GM19452 (cell line): ENCODE data around the gene KCNE1.
"Not testable (repeated sequence)": the region's sequence is repeated elsewhere in the genome, so short reads cannot be mapped to it uniquely, and the experiment has no call there.

ENCODE experiments used
- ATAC-seq: cut with Tn5 transposase; IDR thresholded peaks from one replicate; pipeline ENCODE4 v1.9.1; 2021; ENCODE audit not compliant: unreplicated experiment

The KCNE1 gene

DNA sequence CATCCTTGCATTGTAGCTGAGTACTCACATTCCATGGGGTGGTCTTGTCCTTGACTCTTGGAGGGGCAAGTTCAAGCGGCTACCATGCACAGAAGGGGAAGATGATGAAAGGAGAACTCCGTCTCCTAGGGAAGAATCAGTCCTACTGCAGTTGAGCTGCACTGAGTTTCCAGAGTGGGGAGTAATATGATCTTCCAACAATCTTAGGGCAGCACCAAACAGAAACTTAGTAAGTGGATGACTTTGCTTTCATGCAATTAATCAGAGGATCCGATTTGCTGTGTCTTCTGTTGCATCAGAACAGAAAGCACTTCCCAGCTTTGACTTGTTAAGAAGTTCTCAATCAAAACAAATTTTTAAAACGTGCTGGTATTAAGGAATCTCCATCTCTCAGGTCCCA is 88.2 kb downstream of the KCNE1 start, which contains the start of gene SMIM34:
Gene SMIM34 (minus strand): TSS at position 147 of the 400 bp plus-strand sequence. CDS start 112 bp downstream, at position 35.
- not testable (repeated sequence) for ATAC-seq

DNA sequence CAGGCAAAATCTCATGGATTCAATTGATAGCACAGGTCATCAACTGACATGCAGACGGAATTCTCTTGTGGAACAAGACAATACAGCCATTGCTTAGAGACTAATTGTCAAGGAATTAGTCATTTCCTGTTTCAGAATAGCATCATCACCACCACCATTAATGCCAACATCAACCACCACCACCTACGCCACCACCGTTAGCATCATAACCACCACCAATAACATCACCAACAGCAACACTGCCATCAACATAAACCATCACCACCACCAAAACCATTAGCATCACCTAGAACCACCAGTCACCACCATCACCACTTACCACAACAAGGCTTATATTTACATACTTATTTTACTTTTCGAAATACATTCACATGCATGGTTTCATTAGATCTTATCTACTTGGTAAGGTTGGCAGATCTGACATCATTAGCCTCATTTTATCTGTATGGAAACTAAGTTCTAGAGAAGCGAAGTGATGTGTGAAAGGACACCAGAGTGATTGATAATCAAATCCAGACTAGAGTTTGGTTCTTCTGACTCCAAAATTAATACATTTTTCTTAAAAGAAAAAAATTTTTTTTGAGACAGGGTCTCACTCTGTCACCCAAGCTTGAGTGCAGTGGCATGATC is 94.4 kb downstream of the KCNE1 start:
- ATAC-seq = not testable (repeated sequence)

DNA sequence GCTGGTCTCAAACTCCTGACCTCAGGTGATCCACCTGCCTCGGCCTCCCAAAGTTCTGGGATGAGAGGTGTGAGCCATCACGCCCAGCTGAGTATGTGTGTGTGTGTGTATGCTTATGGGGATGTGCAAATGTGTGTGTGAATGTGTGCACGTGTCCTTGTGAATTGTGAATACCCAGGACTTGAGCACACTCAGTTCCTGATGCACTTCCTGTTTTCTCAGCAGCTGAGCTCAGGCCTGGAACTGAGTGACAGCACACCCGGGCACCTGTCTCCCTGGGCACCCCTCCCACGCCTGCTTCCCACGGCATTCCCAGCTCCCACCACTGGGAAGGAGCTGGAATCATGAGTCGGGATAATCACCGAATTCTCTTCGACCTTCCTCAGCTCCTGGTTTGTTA is 104.7 kb downstream of the KCNE1 start:
- ATAC-seq = not testable (repeated sequence)

DNA sequence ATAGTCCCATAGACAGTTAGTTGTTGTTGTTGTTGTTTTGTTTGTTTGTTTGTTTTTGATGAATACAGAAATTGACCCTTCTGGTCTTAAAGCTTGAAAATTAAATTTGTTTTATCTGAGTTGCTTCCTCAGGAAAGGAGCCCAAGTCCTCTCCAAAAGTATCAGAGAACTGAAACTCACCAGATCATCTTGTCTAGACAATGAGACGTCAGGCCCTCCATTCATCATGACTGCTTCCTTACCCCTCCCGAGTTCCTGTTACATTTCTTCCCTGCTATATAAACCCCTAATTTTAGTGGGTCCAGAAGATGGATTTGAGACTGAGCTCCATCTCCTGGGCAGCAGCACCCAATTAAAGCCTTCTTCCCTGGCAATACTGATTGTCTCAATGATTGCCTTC is 105.3 kb downstream of the KCNE1 start:
- ATAC-seq = not testable (repeated sequence)

DNA sequence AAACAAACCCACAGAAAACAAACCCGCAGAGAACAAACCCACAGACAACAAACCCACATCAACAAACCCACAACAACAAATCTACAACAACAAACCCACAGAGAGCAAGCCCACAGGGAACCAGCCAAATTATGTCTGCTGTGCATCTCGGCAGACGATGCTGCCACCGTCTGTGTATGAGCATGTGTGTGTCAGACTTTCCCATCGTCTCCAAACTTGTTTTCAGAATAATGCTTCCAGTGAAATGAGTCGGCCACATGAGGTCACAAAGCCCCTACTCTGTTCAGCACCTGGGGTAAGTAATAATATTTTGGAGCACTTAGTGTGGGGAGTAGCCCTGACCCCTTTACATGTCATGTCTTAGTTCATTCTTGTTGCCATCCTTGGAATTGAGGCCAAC is 105.9 kb downstream of the KCNE1 start:
- ATAC-seq = not testable (repeated sequence)

DNA sequence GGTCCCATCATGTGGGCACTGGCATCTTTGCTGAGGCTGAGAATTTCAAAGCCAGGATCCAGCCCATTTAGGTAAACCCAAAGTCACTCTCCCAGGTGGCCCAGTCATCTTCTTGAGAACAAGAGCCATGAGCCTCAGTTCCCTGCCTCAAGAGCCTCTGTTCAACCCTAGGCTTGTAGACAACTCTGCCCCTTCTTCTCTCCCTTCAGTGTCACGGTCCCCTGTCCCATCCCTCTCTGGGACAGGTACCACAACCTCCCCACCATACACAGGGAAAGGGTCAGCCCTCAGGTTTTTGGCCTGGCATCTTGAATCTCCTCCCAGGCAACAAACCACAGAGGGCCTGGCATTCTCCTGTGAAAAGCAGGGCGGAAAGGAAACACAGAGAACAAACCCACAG is 106.3 kb downstream of the KCNE1 start:
- not testable (repeated sequence) for ATAC-seq

DNA sequence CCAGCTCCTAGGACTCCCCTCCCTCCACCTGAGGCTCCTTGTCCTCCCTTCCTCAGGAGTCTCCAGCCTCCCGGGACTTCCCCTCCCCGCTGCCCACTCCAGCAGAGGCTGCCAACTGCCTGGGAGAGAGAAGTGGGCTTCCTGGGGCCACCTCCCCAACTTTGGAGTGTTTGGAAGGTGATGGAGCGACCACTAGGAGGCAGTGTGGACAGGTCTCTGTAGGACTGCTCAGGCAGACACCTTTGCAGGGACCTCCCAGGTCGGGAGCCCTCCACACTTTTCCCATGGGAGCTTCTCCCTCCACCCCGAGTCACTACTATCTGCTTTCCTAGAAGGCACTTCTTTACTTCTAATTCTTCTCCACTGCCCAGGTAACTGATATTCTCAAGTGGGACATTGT is 107.3 kb downstream of the KCNE1 start:
- not testable (repeated sequence) for ATAC-seq

DNA sequence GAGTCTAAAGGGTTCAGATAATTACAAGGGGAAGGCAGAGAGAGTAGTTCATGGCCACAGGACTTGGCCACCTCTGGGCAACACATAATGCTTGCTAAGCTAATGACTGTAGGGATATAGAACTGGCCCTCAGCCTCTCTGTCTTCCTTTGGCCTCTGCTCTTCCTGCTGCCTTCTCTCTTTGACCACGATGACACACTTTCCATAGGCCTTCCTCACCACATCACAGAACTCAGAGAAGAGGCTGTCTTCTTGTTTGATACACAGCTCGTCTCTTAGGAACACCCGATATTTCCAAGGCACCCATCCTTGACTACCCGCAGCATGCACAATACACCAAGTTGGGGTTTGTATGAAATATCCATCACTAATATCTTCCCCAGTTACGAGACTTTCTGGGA is 111.5 kb downstream of the KCNE1 start:
- not testable (repeated sequence) for ATAC-seq
